ENCODE data around the gene FKBP8.

The FKBP8 gene

GRCh38 chr19:18500376-18500775 lies 43.0 kb downstream of the FKBP8 start:
- CTCF ChIA-PET: interaction anchor here (1.1 to 3.8 kb wide), 6 partner anchors 8 to 28 kb away, joined by 3 to 19 read pairs (median 4); partner anchors contain the start of gene ELL
- Histone ChIP-seq H3K27me3 (replicated peaks in 2 of 5; ENCODE audit: control insufficient read depth in 4 of 5, insufficient read depth in 5 of 5, low read length in 4 of 5) (no peaks in the 10 kb centered on the region), H3K4me3 (ENCODE audit: control insufficient read depth in 1 of 7, extremely low read depth in 1 of 7, insufficient read depth in 4 of 7, low read depth in 2 of 7, low read length in 6 of 7) (no peak overlapping the region), H3K36me3 (ENCODE audit: control insufficient read depth in 4 of 4, insufficient read depth in 4 of 4, low read length in 3 of 4) (no peaks in the 10 kb centered on the region), H3K4me1 (ENCODE audit: control extremely low read depth in 1 of 4, control insufficient read depth in 4 of 4, insufficient read depth in 4 of 4, low read length in 3 of 4) (peaks cover 5 to 73% (median 60%) of the 10 kb centered on the region in 4 experiments), H3K27ac (ENCODE audit: insufficient read depth in 1 of 2, low read depth in 1 of 2, low read length in 2 of 2, poor library complexity in 1 of 2, severe bottlenecking in 2 of 2) (no peak overlapping the region), H3K9me3 (ENCODE audit: control extremely low read depth in 1 of 5, control insufficient read depth in 4 of 5, insufficient read depth in 2 of 5, low read depth in 1 of 5, low read length in 4 of 5) (no peaks in the 10 kb centered on the region)
- no peak for DNase-seq
- POLR2A ChIA-PET: no interaction called here
- WGBS (ENCODE audit: insufficient coverage): 98% methylated on average over 6 of the region's 7 CpGs

- H3K27ac ChIP-seq (ENCODE audit: insufficient read depth in 1 of 2, low read depth in 1 of 2, low read length in 2 of 2, poor library complexity in 1 of 2, severe bottlenecking in 2 of 2): no peak overlapping the region
- WGBS (ENCODE audit: insufficient coverage): 98% methylated on average over 6 of the region's 7 CpGs
- POLR2A ChIA-PET: no interaction called here
These were observed 44.2 kb downstream of the FKBP8 start for GRCh38 chr19:18499055-18499775.

GRCh38 chr19:18496980-18497256 lies 46.5 kb downstream of the FKBP8 start:
- Histone ChIP-seq H3K27me3 (replicated peaks in 2 of 5; ENCODE audit: control insufficient read depth in 4 of 5, insufficient read depth in 5 of 5, low read length in 4 of 5) (no peaks in the 10 kb centered on the region), H3K27ac (ENCODE audit: insufficient read depth in 1 of 2, low read depth in 1 of 2, low read length in 2 of 2, poor library complexity in 1 of 2, severe bottlenecking in 2 of 2) (no peak overlapping the region), H3K4me1 (ENCODE audit: control extremely low read depth in 1 of 4, control insufficient read depth in 4 of 4, insufficient read depth in 4 of 4, low read length in 3 of 4) (peaks cover 0 to 49% (median 42%) of the 10 kb centered on the region in 4 experiments), H3K9me3 (ENCODE audit: control extremely low read depth in 1 of 5, control insufficient read depth in 4 of 5, insufficient read depth in 2 of 5, low read depth in 1 of 5, low read length in 4 of 5) (no peaks in the 10 kb centered on the region), H3K36me3 (ENCODE audit: control insufficient read depth in 4 of 4, insufficient read depth in 4 of 4, low read length in 3 of 4) (peaks cover 0 to 4% (median 0%) of the 10 kb centered on the region in 4 experiments), H3K4me3 (ENCODE audit: control insufficient read depth in 1 of 7, extremely low read depth in 1 of 7, insufficient read depth in 4 of 7, low read depth in 2 of 7, low read length in 6 of 7) (no peak overlapping the region)
- CTCF ChIA-PET: interaction anchor here (1.1 to 1.3 kb wide), 4 partner anchors 8 to 185 kb away, joined by 3 to 4 read pairs (median 4); no protein-coding TSS in a partner anchor
- no peak for DNase-seq
- POLR2A ChIA-PET: no interaction called here
- WGBS (ENCODE audit: insufficient coverage): 100% methylated on average over 1 of the region's 4 CpGs

More at GRCh38 chr19:18499055-18499775, 44.2 kb downstream of the FKBP8 start:
- CTCF ChIA-PET: interaction anchor here (0.7 to 1.6 kb wide), 5 partner anchors 8 to 349 kb away, joined by 3 to 12 read pairs (median 6); no protein-coding TSS in a partner anchor
- peaks cover 5 to 72% (median 62%) of the 10 kb centered on the region in 4 experiments for H3K4me1 ChIP-seq (ENCODE audit: control extremely low read depth in 1 of 4, control insufficient read depth in 4 of 4, insufficient read depth in 4 of 4, low read length in 3 of 4)
- DNase-seq: no peak
- H3K36me3 ChIP-seq (ENCODE audit: control insufficient read depth in 4 of 4, insufficient read depth in 4 of 4, low read length in 3 of 4): no peaks in the 10 kb centered on the region
- H3K27me3 ChIP-seq (replicated peaks in 2 of 5; ENCODE audit: control insufficient read depth in 4 of 5, insufficient read depth in 5 of 5, low read length in 4 of 5): no peaks in the 10 kb centered on the region
- no peak overlapping the region for H3K4me3 ChIP-seq (ENCODE audit: control insufficient read depth in 1 of 7, extremely low read depth in 1 of 7, insufficient read depth in 4 of 7, low read depth in 2 of 7, low read length in 6 of 7)
- H3K9me3 ChIP-seq (ENCODE audit: control extremely low read depth in 1 of 5, control insufficient read depth in 4 of 5, insufficient read depth in 2 of 5, low read depth in 1 of 5, low read length in 4 of 5): no peaks in the 10 kb centered on the region

- H3K9me3 ChIP-seq (ENCODE audit: control extremely low read depth in 1 of 5, control insufficient read depth in 4 of 5, insufficient read depth in 2 of 5, low read depth in 1 of 5, low read length in 4 of 5): no peaks in the 10 kb centered on the region
- peak overlapping the region in 1 of 2 experiments; percentile 9 for H3K27ac ChIP-seq (ENCODE audit: insufficient read depth in 1 of 2, low read depth in 1 of 2, low read length in 2 of 2, poor library complexity in 1 of 2, severe bottlenecking in 2 of 2)
- no peaks in the 10 kb centered on the region for H3K27me3 ChIP-seq (replicated peaks in 2 of 5; ENCODE audit: control insufficient read depth in 4 of 5, insufficient read depth in 5 of 5, low read length in 4 of 5)
- H3K4me3 ChIP-seq (ENCODE audit: control insufficient read depth in 1 of 7, extremely low read depth in 1 of 7, insufficient read depth in 4 of 7, low read depth in 2 of 7, low read length in 6 of 7): no peak overlapping the region
- ChIA-PET CTCF (interaction anchor here (0.6 to 1.7 kb wide), 6 partner anchors 7 to 1165 kb away, joined by 3 to 4 read pairs (median 4); no protein-coding TSS in a partner anchor), POLR2A (no interaction called here)
- peaks cover 0 to 4% (median 0%) of the 10 kb centered on the region in 4 experiments for H3K36me3 ChIP-seq (ENCODE audit: control insufficient read depth in 4 of 4, insufficient read depth in 4 of 4, low read length in 3 of 4)
- 67% methylated on average over 6 of the region's 11 CpGs for WGBS (ENCODE audit: insufficient coverage)
- DNase-seq: peak in 2 of 3 donors; percentile 62 to 65
- peaks cover 0 to 44% (median 37%) of the 10 kb centered on the region in 4 experiments for H3K4me1 ChIP-seq (ENCODE audit: control extremely low read depth in 1 of 4, control insufficient read depth in 4 of 4, insufficient read depth in 4 of 4, low read length in 3 of 4)
These were observed 47.0 kb downstream of the FKBP8 start for GRCh38 chr19:18496167-18496979.

DNA sequence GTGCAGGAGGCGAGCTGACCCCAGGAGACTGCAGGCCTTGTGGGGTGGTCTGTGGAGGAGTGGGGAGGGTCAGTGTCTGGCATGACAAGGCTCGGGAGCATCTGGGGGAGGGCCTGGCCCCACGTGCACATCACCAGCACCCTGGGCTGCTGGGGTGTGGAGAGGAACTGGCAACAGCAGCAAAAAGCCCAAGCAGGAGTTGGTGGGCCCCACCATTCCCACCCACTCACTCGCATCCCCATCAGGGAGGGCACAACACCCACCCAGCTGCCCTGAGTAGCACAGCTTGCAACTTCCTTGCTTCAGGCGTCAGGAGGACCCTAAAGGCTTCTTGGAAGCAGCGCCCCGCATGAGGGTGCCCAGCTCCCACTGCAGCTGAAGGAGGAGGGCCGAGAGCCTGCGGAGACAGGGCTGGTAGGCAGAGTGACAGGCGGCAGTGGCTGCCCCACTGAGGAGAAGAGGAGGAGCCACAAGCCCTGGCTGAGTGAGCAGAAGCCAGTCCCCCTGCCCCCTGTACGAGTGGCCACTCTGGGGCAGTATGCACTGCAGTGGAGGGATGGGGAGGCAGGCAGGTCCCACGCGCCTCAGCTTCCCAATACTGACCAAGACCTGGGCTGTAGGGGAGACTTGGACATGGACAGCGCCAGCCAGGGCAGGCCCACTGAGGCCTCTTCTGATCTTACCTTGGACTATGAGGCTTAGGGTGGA lies 48.0 kb downstream of the FKBP8 start:
- H3K9me3 ChIP-seq (ENCODE audit: control extremely low read depth in 1 of 5, control insufficient read depth in 4 of 5, insufficient read depth in 2 of 5, low read depth in 1 of 5, low read length in 4 of 5): no peaks in the 10 kb centered on the region
- peaks cover 0 to 36% (median 29%) of the 10 kb centered on the region in 4 experiments for H3K4me1 ChIP-seq (ENCODE audit: control extremely low read depth in 1 of 4, control insufficient read depth in 4 of 4, insufficient read depth in 4 of 4, low read length in 3 of 4)
- no peaks in the 10 kb centered on the region for H3K27me3 ChIP-seq (replicated peaks in 2 of 5; ENCODE audit: control insufficient read depth in 4 of 5, insufficient read depth in 5 of 5, low read length in 4 of 5)
- ChIA-PET POLR2A (no interaction called here), CTCF (interaction anchor here (1.7 kb wide), 1 partner anchor 27 kb away, joined by 4 read pairs; no protein-coding TSS in a partner anchor)
- WGBS (ENCODE audit: insufficient coverage): 91% methylated on average over 13 of the region's 14 CpGs
- H3K4me3 ChIP-seq (ENCODE audit: control insufficient read depth in 1 of 7, extremely low read depth in 1 of 7, insufficient read depth in 4 of 7, low read depth in 2 of 7, low read length in 6 of 7): no peak overlapping the region
- H3K36me3 ChIP-seq (ENCODE audit: control insufficient read depth in 4 of 4, insufficient read depth in 4 of 4, low read length in 3 of 4): peaks cover 0 to 6% (median 0%) of the 10 kb centered on the region in 4 experiments
- H3K27ac ChIP-seq (ENCODE audit: insufficient read depth in 1 of 2, low read depth in 1 of 2, low read length in 2 of 2, poor library complexity in 1 of 2, severe bottlenecking in 2 of 2): peak overlapping the region in 1 of 2 experiments; percentile 9
- no peak for DNase-seq

DNA sequence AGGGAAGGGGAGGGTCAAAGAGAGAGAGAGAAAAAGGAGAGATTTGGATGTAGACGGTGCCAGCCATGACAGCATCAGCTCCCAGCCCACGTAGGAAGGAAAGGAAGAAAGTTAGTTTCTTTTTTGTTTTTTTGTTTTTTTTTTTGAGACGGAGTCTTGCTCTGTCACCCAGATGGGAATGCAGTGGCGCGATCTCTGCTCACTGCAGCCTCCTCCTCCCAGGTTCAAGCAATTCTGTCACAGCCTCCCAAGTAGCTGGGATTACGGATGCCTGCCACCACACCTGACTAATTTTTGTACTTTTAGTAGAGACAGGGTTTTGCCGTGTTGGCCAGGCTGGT lies 49.1 kb downstream of the FKBP8 start:
- ChIA-PET CTCF (interaction anchor here (0.5 to 3.1 kb wide), 2 partner anchors 12 to 26 kb away, joined by 4 to 9 read pairs; no protein-coding TSS in a partner anchor), POLR2A (no interaction called here)
- H3K4me3 ChIP-seq (ENCODE audit: control insufficient read depth in 1 of 7, extremely low read depth in 1 of 7, insufficient read depth in 4 of 7, low read depth in 2 of 7, low read length in 6 of 7): no peak overlapping the region
- peaks cover 0 to 7% (median 0%) of the 10 kb centered on the region in 4 experiments for H3K36me3 ChIP-seq (ENCODE audit: control insufficient read depth in 4 of 4, insufficient read depth in 4 of 4, low read length in 3 of 4)
- WGBS (ENCODE audit: insufficient coverage): 49% methylated on average over 6 of the region's 7 CpGs
- peak; percentile 16 to 62 (median 58) for DNase-seq
- H3K27me3 ChIP-seq (replicated peaks in 2 of 5; ENCODE audit: control insufficient read depth in 4 of 5, insufficient read depth in 5 of 5, low read length in 4 of 5): no peaks in the 10 kb centered on the region
- H3K4me1 ChIP-seq (ENCODE audit: control extremely low read depth in 1 of 4, control insufficient read depth in 4 of 4, insufficient read depth in 4 of 4, low read length in 3 of 4): peaks cover 0 to 33% (median 28%) of the 10 kb centered on the region in 4 experiments
- no peaks in the 10 kb centered on the region for H3K9me3 ChIP-seq (ENCODE audit: control extremely low read depth in 1 of 5, control insufficient read depth in 4 of 5, insufficient read depth in 2 of 5, low read depth in 1 of 5, low read length in 4 of 5)
- no peak overlapping the region for H3K27ac ChIP-seq (ENCODE audit: insufficient read depth in 1 of 2, low read depth in 1 of 2, low read length in 2 of 2, poor library complexity in 1 of 2, severe bottlenecking in 2 of 2)
